GM20000 (cell line): Measurements from ENCODE around the gene TCF4.

Experiments used
- DNase-seq: peaks from one replicate; pipeline ENCODE4 v3.0.0; 2012; ENCODE audit warnings: low spot score
- TF ChIP-seq, protein P1 (sequence below): IDR thresholded peaks from 2 replicates; pipeline ENCODE4 v1.5.1; 2012; ENCODE audit warnings: mild to moderate bottlenecking, control low read depth; ENCODE audit errors: extremely low read depth, missing control alignments

TCF4 gene

DNA sequence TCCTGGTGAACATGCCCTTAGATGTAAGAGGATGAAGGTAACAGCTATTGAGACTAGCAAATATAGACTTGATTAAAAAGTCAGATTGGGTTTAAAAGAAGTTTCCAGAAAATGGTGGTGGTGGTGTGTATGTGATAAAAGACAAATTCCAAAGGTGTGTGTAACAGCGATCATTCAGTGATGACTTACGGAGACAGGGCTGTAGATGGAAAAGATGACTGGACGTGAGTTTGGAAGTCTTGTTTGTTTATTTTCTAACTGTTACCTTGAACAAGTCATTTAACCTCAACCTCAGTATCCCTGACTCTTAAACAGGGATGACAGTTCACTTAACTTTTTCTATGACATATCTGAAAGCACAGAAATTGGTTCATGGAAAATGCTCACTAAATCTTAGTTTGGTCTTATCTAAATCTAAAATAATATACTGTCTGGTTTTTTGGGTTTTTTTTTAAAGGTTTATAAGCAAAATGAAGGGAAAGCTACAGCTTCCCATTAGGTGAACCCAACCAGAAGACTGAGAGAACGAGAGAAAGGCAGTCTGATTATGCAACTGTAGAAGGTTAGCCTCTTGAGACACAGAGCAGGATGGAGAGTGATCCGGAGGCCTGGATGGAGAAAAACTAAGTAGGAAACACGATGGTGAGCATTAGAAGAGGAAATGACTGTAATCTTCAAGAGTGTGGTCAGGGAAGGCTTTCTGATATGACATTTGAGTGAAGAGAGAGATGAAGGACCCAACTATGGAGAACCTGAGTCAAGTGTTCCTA lies 71.9 kb downstream of the TCF4 start:
- TF ChIP-seq, protein P1, sequence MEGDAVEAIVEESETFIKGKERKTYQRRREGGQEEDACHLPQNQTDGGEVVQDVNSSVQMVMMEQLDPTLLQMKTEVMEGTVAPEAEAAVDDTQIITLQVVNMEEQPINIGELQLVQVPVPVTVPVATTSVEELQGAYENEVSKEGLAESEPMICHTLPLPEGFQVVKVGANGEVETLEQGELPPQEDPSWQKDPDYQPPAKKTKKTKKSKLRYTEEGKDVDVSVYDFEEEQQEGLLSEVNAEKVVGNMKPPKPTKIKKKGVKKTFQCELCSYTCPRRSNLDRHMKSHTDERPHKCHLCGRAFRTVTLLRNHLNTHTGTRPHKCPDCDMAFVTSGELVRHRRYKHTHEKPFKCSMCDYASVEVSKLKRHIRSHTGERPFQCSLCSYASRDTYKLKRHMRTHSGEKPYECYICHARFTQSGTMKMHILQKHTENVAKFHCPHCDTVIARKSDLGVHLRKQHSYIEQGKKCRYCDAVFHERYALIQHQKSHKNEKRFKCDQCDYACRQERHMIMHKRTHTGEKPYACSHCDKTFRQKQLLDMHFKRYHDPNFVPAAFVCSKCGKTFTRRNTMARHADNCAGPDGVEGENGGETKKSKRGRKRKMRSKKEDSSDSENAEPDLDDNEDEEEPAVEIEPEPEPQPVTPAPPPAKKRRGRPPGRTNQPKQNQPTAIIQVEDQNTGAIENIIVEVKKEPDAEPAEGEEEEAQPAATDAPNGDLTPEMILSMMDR: no peak
- DNase-seq: no peak

DNA sequence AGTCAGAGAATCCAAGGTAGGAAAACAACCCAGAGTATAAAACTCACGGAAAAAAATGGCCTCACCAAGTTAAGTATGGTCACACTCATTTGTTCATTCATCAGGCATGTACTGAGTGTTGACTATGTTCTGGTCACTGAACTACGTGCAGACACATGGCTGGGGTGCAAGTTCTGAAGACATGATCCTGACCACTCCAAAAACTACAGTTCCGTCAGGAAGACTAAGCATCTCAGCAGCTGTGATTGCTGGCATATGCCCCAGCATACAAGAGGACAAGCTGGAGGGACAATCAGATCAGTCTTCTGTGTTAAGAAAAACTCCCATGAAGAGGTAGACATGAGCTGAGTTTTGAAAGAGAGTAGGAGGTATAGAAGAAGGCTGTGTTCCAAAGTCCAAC lies 72.8 kb downstream of the TCF4 start:
- TF ChIP-seq, protein P1: no peak
- DNase-seq: no peak

DNA sequence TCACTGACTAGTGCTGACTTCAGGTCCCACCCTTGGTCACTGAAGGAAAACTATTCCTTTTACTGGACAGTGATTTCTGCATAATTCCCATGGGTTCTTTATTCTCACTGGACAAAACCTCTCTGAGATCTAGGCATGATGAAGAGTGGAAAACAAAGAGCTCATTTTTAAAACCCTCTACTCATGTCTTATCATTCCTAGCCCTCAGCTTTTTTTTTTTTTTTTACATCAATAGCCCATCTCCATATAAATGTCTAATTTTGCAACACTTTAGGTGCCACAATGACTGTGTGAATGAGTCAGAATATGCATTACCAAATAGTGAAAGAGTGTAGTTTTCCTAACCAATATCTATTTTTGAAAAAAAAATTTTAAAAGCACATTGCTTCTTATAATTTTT lies 74.8 kb downstream of the TCF4 start:
- TF ChIP-seq, protein P1: no peak
- DNase-seq: no peak

DNA sequence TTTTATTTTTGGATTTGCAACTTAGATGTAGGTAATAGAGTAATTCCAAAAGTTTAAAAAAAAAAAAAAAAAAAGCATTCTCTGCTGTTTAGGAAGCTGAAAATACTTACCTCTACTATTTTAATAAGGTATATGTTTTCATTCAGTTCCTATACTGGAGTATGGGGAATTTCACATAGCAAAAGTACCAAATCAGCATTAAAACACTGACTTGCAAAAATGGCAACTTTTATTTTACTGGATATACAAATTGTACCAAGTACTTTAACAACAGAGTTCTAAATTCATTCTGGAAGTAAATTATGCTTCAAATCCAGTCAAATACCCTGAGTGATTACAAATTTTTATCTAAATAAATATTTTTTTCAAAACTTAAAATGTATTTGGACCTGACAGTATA lies 76.7 kb downstream of the TCF4 start:
- TF ChIP-seq, protein P1: no peak
- DNase-seq: no peak

DNA sequence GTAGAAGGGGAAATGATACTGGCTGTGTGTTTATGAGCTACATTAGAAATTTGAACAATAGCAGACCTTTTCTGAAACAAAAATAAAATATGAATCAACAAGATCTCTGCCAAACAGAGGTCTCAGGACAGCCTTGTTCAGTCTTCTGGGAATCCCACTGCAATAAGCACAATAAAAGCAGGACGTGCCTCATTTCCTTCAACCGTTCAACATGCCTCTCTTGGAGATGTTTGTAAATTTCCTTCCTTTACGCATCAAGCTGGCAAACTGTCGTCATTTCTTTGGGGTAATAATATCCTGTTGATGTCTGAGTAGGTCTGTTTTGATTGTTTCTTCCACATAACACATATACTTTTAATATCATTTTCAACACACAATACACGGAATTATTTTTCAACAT lies 77.2 kb downstream of the TCF4 start:
- DNase-seq: no peak
- TF ChIP-seq, protein P1: no peak

DNA sequence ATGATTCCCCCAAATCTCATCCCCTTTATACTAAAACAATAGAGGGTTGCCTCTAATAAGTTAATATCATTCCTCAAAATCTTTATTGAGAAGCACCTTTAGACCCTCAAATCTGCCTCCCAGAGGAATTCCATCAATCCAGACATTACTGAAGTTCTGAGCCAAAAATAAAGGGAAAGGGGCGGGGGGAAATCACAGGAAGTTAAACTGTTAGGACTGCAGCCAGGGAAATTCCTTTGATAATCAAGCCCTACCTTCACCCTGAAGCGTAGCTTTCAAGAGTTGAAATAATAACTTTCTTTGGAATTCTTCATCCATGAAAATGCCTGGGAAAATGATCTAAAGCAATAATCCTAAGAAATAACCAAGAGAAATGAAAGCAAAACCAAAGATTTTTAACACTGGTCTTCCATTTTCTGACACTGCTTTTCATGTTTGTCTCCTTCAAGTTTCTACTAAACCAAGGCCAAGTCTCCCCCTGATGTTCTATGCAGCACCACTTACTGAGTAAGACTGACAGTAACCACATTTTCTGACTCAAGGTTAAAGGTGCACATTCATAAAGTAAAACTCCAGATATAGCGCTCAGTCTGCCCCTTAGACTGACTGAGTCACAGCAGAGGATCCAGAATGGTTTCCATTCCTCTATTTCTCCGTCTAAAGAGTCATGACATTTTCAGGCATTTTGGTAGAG lies 78.2 kb downstream of the TCF4 start:
- TF ChIP-seq, protein P1: no peak
- peak; percentile 49 for DNase-seq

DNA sequence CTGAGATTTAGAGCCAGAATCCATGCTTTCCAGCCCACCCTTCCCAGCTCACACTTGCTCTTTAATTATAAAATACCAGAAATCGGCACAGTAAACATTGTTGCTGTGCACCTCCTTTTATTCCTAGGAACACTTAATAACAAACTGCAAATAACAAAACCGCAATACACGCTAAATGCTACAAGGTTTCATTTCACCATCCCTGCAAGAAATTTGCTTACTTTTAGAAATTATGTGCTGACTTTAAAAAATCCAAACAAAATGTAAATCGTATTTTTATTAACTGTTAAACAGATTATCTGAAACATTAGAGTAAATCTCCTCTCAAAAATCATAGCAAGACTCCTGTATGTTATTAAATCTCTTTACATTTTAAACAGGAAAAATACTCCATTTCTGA lies 79.3 kb downstream of the TCF4 start:
- TF ChIP-seq, protein P1: no peak
- no peak for DNase-seq
